Prostate gland (tissue), 2 donors: ENCODE measurements around the gene MPHOSPH6.

ENCODE experiments used
- CTCF ChIP-seq, 4 experiments: fragments of 200-600 bp in 2 of 4; fragments of 450-650 bp in 2 of 4; sonication (generic) in 2 of 4; IDR thresholded peaks; 1 replicate in 3 of 4; 2 replicates in 1 of 4; pipeline ENCODE4 v1.5.1; 2016 to 2019; ENCODE audit warnings: antibody characterized with exemption in 4 of 4, mild to moderate bottlenecking in 2 of 4, moderate library complexity in 2 of 4
- POLR2A ChIP-seq: fragments of 450-650 bp; IDR thresholded peaks from one replicate; pipeline ENCODE4 v1.6.1; 2016; ENCODE audit warnings: antibody characterized with exemption, mild to moderate bottlenecking
- POLR2AphosphoS5 ChIP-seq: sonication (generic); formaldehyde crosslinking; IDR thresholded peaks from one replicate; pipeline ENCODE4 v1.6.1; 2017; ENCODE audit warnings: antibody characterized with exemption

GRCh38 chr16:82203198-82203597 lies 33.2 kb upstream of the MPHOSPH6 start:
- TF ChIP-seq CTCF (IDR thresholded peaks at IDR 0.05) (no peak), POLR2AphosphoS5 (no peak), POLR2A (no peak)
